Smooth muscle cell (in vitro differentiated cells): Measurements from ENCODE around the gene ESPNL. TPM values are rescaled to one million over a fixed set of nuclear protein-coding genes. Genes with fewer than 3 reads are reported as not detected.

Source experiments
- DNase-seq: peaks from one replicate; lab custom pipeline; 2025; ENCODE audit not compliant: unreplicated experiment; lab: John Stamatoyannopoulos, UW
- H2AFZ ChIP-seq: fragments of 200-600 bp; sonication (generic); 2 replicates; pipeline ENCODE4 v1.6.0; 2016; ENCODE audit warnings: antibody characterized with exemption, low read depth, mild to moderate bottlenecking
- H3F3A ChIP-seq: fragments of 200-600 bp; sonication (generic); 2 replicates; pipeline ENCODE4 v1.6.0; 2017; ENCODE audit warnings: antibody characterized with exemption, low read depth
- H3K27ac ChIP-seq: fragments of 200-600 bp; sonication (generic); 2 replicates; pipeline ENCODE4 v1.5.1; 2016; ENCODE audit warnings: low read depth, mild to moderate bottlenecking
- H3K27me3 ChIP-seq: fragments of 200-600 bp; sonication (generic); 2 replicates; pipeline ENCODE4 v1.6.1; 2016; ENCODE audit warnings: low read depth, mild to moderate bottlenecking
- H3K36me3 ChIP-seq: fragments of 200-600 bp; sonication (generic); 2 replicates; pipeline ENCODE4 v1.5.1; 2016; ENCODE audit warnings: low read depth
- H3K4me1 ChIP-seq: fragments of 200-600 bp; sonication (generic); 2 replicates; pipeline ENCODE4 v1.5.1; 2016; ENCODE audit warnings: low read depth
- H3K4me2 ChIP-seq: fragments of 200-600 bp; sonication (generic); 2 replicates; pipeline ENCODE4 v1.6.0; 2016; ENCODE audit warnings: mild to moderate bottlenecking
- H3K4me3 ChIP-seq: fragments of 200-600 bp; sonication (generic); 2 replicates; pipeline ENCODE4 v1.5.1; 2016; ENCODE audit warnings: mild to moderate bottlenecking
- H3K79me2 ChIP-seq: fragments of 200-600 bp; sonication (generic); 2 replicates; pipeline ENCODE4 v1.6.0; 2016; ENCODE audit warnings: low read depth, mild to moderate bottlenecking
- H3K9ac ChIP-seq: fragments of 200-600 bp; sonication (generic); 2 replicates; pipeline ENCODE4 v1.6.0; 2016; ENCODE audit warnings: low read depth
- H3K9me3 ChIP-seq: fragments of 200-600 bp; sonication (generic); replicated peaks from 2 replicates; pipeline ENCODE4 v1.5.1; 2016; ENCODE audit warnings: low read depth
- H4K20me1 ChIP-seq: fragments of 200-600 bp; sonication (generic); 2 replicates; pipeline ENCODE4 v1.6.0; 2016; ENCODE audit warnings: low read depth
- whole genome bisulfite sequencing: methylation state at CpG from one replicate; pipeline ENCODE4 v1.1.7; 2016; ENCODE audit warnings: low lambda C conversion rate; 5-methylcytosine and 5-hydroxymethylcytosine counted together
- polyA plus RNA-seq: library from polyadenylated mRNA; unstranded; fragments of >200 nt; fragmentation: Nextera tagmentation; extraction: Ambion mirVana; gene quantifications from 2 replicates; pipeline ENCODE4 v1.2.1, GENCODE V29; 2016
- total RNA-seq: library from RNA; depleted of rRNA; stranded (reverse); fragments of >200 nt; gene quantifications from 2 replicates; pipeline ENCODE4 v1.2.3, GENCODE V29; 2014
- TF ChIP-seq, protein P1 (sequence below): fragments of 200-600 bp; sonication (generic); IDR thresholded peaks from 2 replicates; pipeline ENCODE4 v1.5.1; 2017; ENCODE audit warnings: borderline replicate concordance, mild to moderate bottlenecking, antibody characterized with exemption; ENCODE audit not compliant: insufficient read depth, poor library complexity, severe bottlenecking

Gene ESPNL
- total and polyA plus RNA-seq, 2 experiments from 2014 or later, result 0.04 TPM; not detected in 1

- Histone ChIP-seq H3F3A (no peaks in the 10 kb centered on the region), H3K9me3 (no peaks in the 10 kb centered on the region), H3K79me2 (no peaks in the 10 kb centered on the region), H3K4me1 (no peaks in the 10 kb centered on the region), H4K20me1 (no peaks in the 10 kb centered on the region), H3K9ac (no peak overlapping the region), H2AFZ (no peak overlapping the region), H3K4me2 (no peak overlapping the region), H3K36me3 (no peaks in the 10 kb centered on the region), H3K27me3 (no peaks in the 10 kb centered on the region), H3K4me3 (no peak overlapping the region), H3K27ac (no peak overlapping the region)
- DNase-seq, result no peak
- TF ChIP-seq, protein P1, sequence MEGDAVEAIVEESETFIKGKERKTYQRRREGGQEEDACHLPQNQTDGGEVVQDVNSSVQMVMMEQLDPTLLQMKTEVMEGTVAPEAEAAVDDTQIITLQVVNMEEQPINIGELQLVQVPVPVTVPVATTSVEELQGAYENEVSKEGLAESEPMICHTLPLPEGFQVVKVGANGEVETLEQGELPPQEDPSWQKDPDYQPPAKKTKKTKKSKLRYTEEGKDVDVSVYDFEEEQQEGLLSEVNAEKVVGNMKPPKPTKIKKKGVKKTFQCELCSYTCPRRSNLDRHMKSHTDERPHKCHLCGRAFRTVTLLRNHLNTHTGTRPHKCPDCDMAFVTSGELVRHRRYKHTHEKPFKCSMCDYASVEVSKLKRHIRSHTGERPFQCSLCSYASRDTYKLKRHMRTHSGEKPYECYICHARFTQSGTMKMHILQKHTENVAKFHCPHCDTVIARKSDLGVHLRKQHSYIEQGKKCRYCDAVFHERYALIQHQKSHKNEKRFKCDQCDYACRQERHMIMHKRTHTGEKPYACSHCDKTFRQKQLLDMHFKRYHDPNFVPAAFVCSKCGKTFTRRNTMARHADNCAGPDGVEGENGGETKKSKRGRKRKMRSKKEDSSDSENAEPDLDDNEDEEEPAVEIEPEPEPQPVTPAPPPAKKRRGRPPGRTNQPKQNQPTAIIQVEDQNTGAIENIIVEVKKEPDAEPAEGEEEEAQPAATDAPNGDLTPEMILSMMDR, result no peak
- 78% methylated on average over 37 of the region's 37 CpGs for WGBS
Observed at GRCh38 chr2:238097988-238098871, 1.9 kb upstream of the ESPNL start.

- Histone ChIP-seq H3K27ac (no peak overlapping the region), H3K4me2 (no peak overlapping the region), H2AFZ (no peak overlapping the region), H3K36me3 (no peaks in the 10 kb centered on the region), H3K4me3 (no peak overlapping the region), H4K20me1 (no peaks in the 10 kb centered on the region), H3K27me3 (no peaks in the 10 kb centered on the region), H3K4me1 (no peaks in the 10 kb centered on the region), H3K9me3 (no peaks in the 10 kb centered on the region), H3K79me2 (no peaks in the 10 kb centered on the region), H3F3A (no peaks in the 10 kb centered on the region), H3K9ac (no peak overlapping the region)
- 93% methylated on average over 17 of the region's 17 CpGs for WGBS
- no peak for DNase-seq
- TF ChIP-seq, protein P1, result no peak
Observed at GRCh38 chr2:238098901-238099713, 1.0 kb upstream of the ESPNL start.

DNA sequence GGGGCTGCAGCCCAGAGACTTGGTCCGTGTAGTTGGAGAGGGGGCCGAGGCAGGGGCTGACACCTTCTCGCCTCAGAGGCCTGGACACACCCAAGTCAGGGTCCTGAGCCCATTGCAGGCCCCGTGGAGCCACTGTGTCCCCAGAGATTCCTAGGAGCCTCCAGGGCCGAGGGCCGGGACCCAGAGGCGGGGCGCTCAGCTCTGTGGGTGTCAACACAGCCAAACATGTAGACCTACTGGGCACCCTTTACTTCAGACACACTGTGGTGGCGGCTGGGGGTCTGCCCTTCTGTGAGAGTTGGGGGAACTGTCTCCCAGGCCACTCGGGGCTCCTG, 459 bp upstream of the ESPNL start:
- TF ChIP-seq, protein P1, result no peak
- Histone ChIP-seq H3K9me3 (no peaks in the 10 kb centered on the region), H3K4me2 (no peak overlapping the region), H3K36me3 (no peaks in the 10 kb centered on the region), H3K4me1 (no peaks in the 10 kb centered on the region), H3K4me3 (no peak overlapping the region), H3K27ac (no peak overlapping the region), H3F3A (no peaks in the 10 kb centered on the region), H3K27me3 (no peaks in the 10 kb centered on the region), H4K20me1 (no peaks in the 10 kb centered on the region), H3K79me2 (no peaks in the 10 kb centered on the region), H2AFZ (no peak overlapping the region), H3K9ac (no peak overlapping the region)
- DNase-seq, result no peak
- 93% methylated on average over 10 of the region's 10 CpGs for WGBS
